Endothelial cell (in vitro differentiated cells): Measurements from ENCODE around the gene LRP3. TPM values are rescaled to one million over a fixed set of nuclear protein-coding genes. Genes with fewer than 3 reads are reported as not detected.

Experiments used
- DNase-seq: peaks from one replicate; pipeline ENCODE4 v3.0.0; 2021; ENCODE audit warnings: low spot score
- H3K27ac Mint-ChIP-seq: one replicate; pipeline ENCODE4 v1.8.0; 2021; ENCODE audit warnings: mixed read lengths, inconsistent platforms; ENCODE audit not compliant: unreplicated experiment
- H3K27me3 Mint-ChIP-seq: one replicate; pipeline ENCODE4 v1.8.0; 2021; ENCODE audit warnings: mild to moderate bottlenecking, moderate library complexity, mixed read lengths, inconsistent platforms; ENCODE audit not compliant: unreplicated experiment
- H3K36me3 Mint-ChIP-seq: one replicate; pipeline ENCODE4 v1.8.0; 2021; ENCODE audit warnings: mild to moderate bottlenecking, low read depth, mixed read lengths, inconsistent platforms; ENCODE audit not compliant: unreplicated experiment
- H3K4me1 Mint-ChIP-seq: one replicate; pipeline ENCODE4 v1.8.0; 2021; ENCODE audit warnings: mild to moderate bottlenecking, mixed read lengths, inconsistent platforms; ENCODE audit not compliant: unreplicated experiment
- H3K4me3 Mint-ChIP-seq: one replicate; pipeline ENCODE4 v1.8.0; 2021; ENCODE audit warnings: mild to moderate bottlenecking, mixed read lengths, inconsistent platforms; ENCODE audit not compliant: unreplicated experiment
- H3K9me3 Mint-ChIP-seq: one replicate; pipeline ENCODE4 v1.8.0; 2021; ENCODE audit warnings: mixed read lengths, inconsistent platforms; ENCODE audit not compliant: unreplicated experiment
- total RNA-seq: library from RNA; stranded (reverse); fragmentation: NEBNext Ultra II Directional; extraction: Animal tissue kit (Norgen Biotek cat#: 25700); gene quantifications from one replicate; pipeline ENCODE4 v1.2.1, GENCODE V29; 2021; ENCODE audit not compliant: unreplicated experiment
- TF ChIP-seq, protein P1 (sequence below): fragments of 200-600 bp; sonication (generic); IDR thresholded peaks from one replicate; pipeline ENCODE4 v1.5.0; 2021; ENCODE audit warnings: antibody characterized with exemption; ENCODE audit not compliant: unreplicated experiment

LRP3 gene
- total RNA-seq, 1 donor from 2014 or later: 5.4 TPM

- H3K27me3 Mint-ChIP-seq: peaks cover 21% of the 10 kb centered on the region
- H3K9me3 Mint-ChIP-seq: no peaks in the 10 kb centered on the region
- peaks cover 7% of the 10 kb centered on the region for H3K4me1 Mint-ChIP-seq
- peaks cover 3% of the 10 kb centered on the region for H3K36me3 Mint-ChIP-seq
- peak within 1 kb of the TSS; percentile 83 for H3K4me3 Mint-ChIP-seq
- DNase-seq: no peak
- TF ChIP-seq, protein P1, sequence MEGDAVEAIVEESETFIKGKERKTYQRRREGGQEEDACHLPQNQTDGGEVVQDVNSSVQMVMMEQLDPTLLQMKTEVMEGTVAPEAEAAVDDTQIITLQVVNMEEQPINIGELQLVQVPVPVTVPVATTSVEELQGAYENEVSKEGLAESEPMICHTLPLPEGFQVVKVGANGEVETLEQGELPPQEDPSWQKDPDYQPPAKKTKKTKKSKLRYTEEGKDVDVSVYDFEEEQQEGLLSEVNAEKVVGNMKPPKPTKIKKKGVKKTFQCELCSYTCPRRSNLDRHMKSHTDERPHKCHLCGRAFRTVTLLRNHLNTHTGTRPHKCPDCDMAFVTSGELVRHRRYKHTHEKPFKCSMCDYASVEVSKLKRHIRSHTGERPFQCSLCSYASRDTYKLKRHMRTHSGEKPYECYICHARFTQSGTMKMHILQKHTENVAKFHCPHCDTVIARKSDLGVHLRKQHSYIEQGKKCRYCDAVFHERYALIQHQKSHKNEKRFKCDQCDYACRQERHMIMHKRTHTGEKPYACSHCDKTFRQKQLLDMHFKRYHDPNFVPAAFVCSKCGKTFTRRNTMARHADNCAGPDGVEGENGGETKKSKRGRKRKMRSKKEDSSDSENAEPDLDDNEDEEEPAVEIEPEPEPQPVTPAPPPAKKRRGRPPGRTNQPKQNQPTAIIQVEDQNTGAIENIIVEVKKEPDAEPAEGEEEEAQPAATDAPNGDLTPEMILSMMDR: no peak
- H3K27ac Mint-ChIP-seq: peak within 1 kb of the TSS; percentile 42
Measured at GRCh38 chr19:33225458-33225926, 31.4 kb downstream of the LRP3 start, which contains the start of gene SLC7A10. Gene SLC7A10 (minus strand): TSS chr19:33225850. CDS start chr19:33225703, 147 bp downstream.

- Mint-ChIP-seq H3K4me1 (peaks cover 7% of the 10 kb centered on the region), H3K36me3 (peaks cover 3% of the 10 kb centered on the region), H3K9me3 (no peaks in the 10 kb centered on the region), H3K27me3 (peaks cover 17% of the 10 kb centered on the region), H3K4me3 (no peak overlapping the region), H3K27ac (no peak overlapping the region)
- peak; percentile 38 for DNase-seq
- TF ChIP-seq, protein P1: no peak
Measured at GRCh38 chr19:33226550-33227241, 32.6 kb downstream of the LRP3 start.

DNA sequence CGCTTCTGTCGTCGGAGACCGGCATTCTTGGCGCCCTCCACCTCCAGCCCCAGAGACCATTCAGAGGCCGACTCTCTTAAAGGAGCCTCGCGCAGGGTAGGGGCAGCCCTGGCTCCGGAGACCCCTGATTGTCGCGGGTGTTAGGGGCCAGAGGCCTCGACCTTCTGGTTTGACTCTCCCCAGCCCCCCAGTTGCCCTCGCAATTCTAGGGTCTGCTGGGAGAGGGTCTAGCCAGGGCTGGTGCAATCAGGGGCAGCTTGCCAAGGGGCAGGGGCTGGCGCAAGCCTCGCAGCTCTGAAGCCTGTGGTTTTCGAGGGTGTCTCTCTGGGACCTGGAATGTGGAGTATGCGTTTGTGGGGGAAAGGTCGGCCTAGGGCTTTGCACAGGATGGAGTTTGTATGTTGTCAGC, 33.1 kb downstream of the LRP3 start:
- H3K4me1 Mint-ChIP-seq: peaks cover 7% of the 10 kb centered on the region
- TF ChIP-seq, protein P1: no peak
- H3K4me3 Mint-ChIP-seq: no peak overlapping the region
- H3K9me3 Mint-ChIP-seq: no peaks in the 10 kb centered on the region
- no peak for DNase-seq
- H3K27ac Mint-ChIP-seq: no peak overlapping the region
- peaks cover 17% of the 10 kb centered on the region for H3K27me3 Mint-ChIP-seq
- peaks cover 3% of the 10 kb centered on the region for H3K36me3 Mint-ChIP-seq

DNA sequence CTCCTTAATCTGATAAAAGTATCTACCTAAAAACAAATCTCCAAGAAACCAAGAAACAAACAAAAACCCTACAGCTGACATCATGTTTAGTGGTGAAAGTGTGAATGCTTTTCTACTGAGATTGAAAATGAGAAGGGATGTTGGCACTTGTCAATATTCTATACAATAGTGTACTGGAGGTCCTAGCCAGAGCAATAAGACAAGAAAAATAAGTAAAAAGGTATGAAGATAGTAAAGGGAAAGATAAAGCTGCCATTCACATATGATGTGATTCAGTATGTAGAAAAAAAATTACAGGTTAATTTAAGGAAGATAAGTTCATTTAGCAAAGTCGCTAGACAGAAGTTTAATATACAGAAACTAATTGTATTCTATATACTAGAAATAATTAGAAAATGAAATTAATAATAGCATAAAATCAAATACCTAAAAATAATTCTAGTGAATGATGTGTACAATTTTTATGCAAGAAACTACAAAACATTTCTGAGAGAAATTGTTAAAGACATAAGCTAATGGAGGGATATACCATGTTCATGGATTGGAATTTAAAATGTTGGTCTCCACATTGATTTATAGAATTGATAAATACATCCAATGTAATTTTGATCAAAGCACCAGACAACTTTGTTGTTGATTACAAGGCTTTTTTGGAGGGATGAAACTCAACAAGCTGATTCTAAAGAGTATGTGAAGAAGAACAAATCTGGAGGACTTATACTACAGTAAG, 33.9 kb downstream of the LRP3 start:
- TF ChIP-seq, protein P1: no peak
- Mint-ChIP-seq H3K36me3 (peaks cover 3% of the 10 kb centered on the region), H3K4me1 (peaks cover 7% of the 10 kb centered on the region), H3K27me3 (peaks cover 17% of the 10 kb centered on the region), H3K9me3 (no peaks in the 10 kb centered on the region), H3K4me3 (no peak overlapping the region), H3K27ac (no peak overlapping the region)
- no peak for DNase-seq

DNA sequence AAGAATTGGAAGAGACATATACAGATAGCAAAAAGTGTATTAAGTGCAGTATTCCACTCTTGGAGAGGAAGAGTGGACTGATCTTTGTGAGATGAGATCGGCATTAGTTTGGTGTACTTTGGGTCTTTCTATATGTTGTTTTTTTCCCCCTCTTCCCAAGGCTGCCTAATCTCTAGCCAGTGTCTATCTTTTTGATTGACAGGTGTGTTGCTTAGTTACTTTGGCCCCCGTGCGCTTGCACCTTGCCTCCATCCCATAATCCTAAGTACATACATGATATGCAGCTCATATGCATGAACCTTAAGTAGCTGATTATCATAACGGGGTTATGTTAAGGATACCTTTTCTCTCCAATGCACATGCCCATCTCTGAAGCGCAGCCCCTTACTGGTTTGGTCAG, 35.8 kb downstream of the LRP3 start:
- H3K36me3 Mint-ChIP-seq: peaks cover 3% of the 10 kb centered on the region
- H3K4me3 Mint-ChIP-seq: no peak overlapping the region
- no peak overlapping the region for H3K27ac Mint-ChIP-seq
- H3K4me1 Mint-ChIP-seq: peaks cover 6% of the 10 kb centered on the region
- no peak for DNase-seq
- peaks cover 14% of the 10 kb centered on the region for H3K27me3 Mint-ChIP-seq
- H3K9me3 Mint-ChIP-seq: no peaks in the 10 kb centered on the region
- TF ChIP-seq, protein P1: no peak
